Kidney capillary endothelial cell (primary cell): ENCODE data around the gene LAIR1.
"Not testable (repeated sequence)": the region's sequence is repeated elsewhere in the genome, so short reads cannot be mapped to it uniquely, and the experiment has no call there.

Experiments
- DNase-seq: peaks from one replicate; pipeline ENCODE4 v3.0.0-alpha.2; 2018; ENCODE audit warnings: low spot score

Gene LAIR1

DNA sequence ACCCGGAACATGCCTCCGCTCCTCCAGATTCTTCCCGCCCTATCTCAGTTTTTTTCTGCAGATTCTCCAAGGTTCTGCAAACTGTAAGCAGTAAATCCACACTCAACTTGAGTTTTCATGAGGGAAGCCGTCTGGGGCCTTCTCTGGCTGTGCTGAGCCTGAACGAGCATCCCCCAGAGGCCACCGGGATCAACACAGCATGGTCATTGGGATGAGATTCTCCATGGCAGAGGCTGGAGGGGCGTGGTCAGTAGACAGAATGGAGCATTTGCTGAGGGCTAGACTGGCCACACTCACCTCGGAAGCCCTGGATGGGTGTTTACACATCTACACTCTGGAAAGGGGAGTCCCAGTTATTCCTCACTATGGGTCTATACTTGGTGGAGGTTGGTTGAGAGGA lies 23.4 kb downstream of the LAIR1 start:
- no peak for DNase-seq

DNA sequence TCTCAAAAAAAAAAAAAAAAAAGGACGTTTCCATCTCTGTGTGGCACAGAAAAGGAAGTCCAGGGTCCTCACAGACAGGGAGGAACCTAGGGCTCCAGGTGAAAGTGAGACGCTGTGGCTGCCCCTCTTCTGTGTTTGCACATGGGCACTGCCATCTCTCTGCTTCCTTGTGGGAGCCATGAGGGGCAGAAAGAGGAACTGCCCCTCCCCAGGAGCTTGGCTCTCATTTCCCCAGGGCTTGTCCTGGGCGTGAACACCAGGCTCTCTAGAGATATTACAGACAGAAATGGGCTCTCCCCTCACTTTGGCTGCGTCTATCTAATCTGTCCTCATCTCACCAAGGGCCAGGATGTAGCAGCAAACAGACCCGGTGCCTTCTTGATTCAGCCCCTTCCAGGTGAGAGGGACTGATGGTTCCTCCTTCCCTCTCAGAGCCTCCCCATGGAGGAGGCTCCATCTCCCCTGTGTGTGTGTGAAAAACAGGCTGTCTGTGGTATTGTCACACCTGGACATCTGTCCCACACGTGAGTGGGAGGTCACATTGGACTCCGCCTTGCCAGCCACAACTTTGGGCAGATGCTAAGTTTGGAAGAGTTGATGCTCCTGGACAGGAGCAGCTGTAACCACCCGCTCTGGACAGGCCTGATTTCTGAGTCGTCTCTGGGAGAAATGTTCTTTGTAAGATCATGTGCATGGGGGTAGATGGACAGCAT lies 24.9 kb downstream of the LAIR1 start:
- no peak for DNase-seq

DNA sequence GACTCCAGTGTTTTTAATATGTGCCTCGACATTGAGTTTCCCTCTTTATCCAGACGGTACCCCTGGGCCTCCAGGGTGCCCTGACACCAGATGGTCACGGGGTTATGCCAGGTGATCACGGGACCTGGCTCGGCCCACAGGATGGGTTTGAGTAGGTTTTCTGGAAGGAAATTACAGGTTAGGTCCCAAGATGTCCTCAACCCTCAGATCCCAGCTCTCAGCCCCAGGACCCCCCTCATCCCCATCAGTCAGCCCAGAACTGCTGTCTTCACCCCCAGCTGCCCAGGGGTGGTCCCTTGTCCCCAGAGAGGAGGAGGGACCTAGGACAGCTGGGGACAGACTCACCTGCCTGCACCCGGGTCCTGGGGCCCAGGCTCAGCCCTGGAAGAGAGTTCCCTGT lies 26.2 kb downstream of the LAIR1 start:
- DNase-seq = no peak

DNA sequence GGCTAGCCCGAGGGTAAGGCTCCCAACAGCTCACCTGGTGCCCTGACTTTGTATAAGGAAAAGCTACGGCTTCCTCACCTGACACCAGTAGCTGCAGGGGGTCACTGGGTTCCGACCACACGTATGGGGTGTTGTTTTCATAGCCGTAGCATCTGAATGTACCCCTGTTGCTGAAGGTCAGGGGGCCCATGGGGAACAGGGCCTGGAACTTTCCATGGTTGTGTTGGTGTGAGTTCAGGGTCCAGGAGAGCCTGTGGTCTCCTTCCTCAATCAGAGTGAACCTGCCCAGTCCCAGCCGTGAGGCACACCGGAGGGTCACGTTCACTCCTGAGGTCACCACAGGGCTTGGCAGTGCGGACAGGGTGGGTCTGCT lies 26.9 kb downstream of the LAIR1 start:
- DNase-seq = no peak

DNA sequence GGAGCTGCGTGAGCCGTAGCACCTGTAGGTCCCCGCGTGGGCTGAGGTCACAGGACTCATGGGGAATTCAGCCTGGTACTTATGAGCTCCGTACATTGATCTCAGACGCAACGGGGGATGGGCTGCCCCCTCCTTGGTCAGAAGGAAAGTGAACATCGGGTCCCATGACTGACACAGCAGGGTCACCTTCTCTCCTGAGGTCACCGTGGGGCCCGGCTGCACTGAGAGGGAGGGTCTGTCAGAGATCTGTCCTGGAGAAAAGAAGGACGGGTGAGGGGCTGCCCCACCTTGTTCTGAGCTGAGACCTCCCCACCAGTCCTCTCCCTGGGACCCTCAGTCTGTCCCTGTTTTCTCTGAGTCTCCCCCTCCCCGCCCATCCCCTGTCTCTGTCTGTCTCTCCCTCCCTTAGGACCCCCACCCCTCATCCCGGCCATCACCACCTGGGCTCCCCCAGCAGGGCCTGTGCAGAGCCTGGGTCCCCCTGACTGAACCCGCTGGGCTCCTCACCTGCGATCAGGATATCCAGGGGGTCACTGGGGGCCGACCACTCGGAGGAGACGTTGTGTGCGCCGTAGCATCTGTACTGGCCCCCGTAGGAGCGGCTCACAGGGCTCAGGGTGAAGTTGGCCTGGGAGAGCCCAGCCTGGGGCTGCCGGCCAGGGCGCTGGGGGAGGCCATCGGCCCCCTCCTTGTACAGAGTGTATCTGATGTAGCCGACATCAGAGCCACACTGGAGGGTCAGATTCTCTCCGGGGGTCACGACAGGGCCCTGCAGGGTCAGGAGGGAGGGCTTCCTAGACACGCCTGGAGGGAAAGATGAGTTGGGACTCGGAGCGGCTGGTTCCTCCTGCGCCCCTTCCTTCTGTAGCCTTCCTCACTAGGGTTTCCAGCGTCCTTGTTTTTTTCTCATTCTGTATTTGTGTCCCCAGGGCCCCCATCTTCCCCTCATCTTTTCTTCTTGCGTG lies 27.6 kb downstream of the LAIR1 start:
- DNase-seq = no peak

DNA sequence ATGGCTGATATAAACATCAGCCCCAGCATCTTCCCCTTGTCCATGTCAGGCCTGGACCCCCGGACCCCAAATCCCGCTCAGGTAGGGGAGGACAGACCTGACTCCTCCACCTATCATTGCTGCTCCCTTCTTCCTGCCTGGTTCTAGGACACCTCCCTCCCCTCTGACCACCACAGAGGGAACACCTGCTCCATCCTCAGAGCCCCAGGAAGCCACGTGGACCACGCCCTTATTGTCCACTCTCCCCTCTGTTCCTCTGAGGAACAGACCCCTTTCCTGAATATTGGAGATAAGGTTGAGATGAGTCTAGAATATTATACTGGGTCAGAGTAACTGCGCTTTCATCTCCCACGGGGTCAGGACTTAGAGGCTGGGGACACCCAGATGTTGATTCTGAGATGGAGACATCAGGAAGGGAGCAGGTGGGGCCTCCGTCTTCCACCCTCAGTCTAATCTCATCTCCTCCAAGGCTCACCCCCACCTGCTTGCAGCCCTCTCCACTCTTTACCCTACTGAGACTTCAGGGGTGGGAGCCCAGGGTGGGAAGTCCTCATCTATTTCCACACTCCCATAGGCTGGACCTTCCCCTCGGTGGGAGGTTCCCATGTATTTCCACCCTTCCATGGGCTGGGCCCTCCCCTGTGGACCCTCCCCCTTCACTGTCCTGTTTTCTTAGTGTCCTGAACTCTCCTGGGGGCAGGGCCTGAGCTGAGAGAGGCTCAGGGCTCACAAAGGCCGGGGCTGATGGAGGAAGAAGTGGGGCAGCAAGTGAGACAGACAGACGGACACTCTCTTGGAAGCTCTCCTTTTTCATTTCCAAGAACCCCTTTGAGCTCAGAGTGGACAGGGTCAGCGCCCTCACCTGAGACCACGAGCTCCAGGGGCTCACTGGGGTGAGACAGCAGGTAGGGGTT lies 28.5 kb downstream of the LAIR1 start:
- no peak for DNase-seq

DNA sequence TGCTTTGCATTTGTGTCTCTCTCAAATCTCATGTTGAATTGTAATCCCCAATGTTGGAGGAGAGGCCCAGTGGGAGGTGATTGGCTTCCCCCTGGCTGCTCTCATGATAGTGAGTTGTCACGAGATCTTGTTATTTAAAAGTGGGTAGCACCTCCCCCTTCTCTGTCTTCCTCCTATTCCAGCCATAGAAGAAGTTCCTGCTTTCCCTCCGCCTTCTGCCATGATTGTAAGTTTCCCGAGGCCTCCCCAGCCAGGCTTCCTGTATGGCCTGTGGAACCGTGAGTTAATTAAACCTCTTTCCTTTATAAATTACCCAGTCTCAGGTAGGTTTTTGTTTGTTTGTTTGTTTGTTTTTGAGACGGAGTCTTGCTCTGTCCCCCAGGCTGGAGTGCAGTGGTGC lies 29.6 kb downstream of the LAIR1 start:
- DNase-seq = no peak

DNA sequence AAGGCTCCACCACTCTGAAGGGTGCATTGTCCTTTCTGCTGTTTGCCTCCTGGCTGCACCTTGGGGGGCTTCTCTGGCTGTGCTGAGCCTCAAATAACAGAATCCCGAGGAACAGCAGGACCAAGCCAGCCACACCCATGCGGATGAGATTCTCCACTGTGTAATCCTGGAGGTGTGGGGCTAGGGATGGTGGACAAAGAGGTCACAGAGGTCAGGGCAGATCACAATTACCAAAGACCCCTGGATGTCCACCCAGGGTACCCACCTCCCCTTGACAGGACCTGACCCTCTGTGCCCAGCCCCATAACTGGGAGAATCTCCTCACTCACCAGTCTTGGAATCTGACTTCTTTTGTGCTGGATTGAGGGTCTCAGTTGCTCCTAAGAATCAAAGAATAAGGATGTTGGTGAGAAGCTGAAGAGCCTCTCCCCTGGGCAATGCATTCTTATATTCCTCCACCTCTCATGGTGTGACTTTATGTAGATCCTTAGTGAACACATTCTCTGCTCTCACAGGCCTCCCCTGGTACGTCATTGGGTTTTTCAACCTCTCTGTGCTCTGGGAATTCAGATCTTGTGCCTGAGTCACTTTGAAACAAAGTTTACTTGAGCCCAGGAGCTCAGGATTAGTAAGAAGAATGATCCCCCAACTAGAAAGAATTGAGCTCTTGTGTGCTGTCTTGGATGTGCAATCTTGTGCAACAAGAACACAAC lies 31.0 kb downstream of the LAIR1 start:
- no peak for DNase-seq

DNA sequence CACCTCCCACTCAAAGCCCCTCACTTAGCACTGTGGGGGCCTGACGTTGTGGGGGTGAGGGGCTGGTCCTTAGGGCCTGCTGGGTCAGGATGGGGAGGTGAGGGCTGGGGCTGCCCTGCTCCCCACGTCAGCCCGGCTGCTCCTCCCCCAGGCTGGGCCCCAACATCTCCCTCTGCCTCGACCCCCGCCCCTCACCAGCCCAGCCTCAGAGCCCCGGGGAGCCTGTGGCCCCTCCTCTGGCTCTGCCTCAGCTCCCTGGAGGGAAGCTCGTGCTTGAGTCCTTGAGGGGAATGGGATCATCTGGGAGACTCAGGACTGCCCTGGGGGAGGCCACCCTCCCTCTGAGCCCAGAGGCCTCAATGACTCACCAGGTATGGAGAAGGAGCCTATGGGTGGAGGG lies 32.6 kb downstream of the LAIR1 start:
- DNase-seq = no peak

DNA sequence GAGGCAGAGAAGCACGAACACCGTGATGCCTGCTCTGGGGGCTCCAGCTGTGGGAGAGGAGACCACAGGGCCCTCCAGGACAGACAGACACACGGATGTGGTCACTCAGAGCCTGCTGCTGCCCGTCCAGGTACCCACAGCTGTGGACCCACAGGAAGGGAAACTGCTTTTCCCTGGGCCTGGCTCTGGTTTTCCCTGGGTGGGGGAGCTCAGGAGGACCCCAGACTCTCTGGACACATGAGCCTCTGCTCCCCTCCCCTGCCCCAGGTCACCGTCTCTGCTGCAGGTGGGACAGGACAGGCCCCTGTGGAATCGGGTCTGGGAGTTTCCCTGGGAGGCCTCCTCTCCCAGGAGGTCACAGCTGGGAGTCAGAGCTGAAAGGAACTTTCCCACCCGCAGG lies 33.1 kb downstream of the LAIR1 start:
- DNase-seq = no peak

DNA sequence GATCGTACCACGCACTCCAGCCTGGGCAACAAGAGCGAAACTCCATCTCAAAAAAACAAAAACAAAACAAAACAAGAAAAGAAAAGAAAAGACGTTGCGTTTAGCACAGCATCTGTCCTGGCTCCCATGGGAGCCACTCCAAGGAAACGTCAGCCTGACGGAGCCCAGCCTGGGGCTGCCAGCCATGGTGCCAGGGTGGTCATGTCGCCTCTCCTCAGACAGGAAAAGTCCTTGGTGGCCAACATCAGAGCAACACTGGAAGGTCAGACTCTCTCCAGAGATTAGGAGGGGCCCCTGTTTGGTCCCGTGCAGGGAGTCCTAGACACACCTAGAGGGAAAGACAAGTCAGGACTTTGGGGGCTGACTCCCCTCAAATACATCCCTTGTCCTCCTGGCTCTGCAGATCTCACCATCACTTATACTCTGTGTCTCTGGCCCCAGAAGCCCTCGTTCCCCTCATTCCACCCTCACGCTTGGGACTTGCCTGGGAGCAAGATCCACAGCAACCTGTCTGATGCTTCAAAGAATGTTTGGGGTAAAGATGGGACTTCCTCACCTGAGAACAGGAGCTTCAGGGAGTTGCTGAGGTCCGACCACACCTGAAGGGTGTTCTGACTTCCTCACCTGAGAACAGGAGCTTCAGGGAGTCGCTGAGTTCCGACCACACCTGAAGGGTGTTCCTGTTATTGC lies 35.1 kb downstream of the LAIR1 start:
- no peak for DNase-seq

DNA sequence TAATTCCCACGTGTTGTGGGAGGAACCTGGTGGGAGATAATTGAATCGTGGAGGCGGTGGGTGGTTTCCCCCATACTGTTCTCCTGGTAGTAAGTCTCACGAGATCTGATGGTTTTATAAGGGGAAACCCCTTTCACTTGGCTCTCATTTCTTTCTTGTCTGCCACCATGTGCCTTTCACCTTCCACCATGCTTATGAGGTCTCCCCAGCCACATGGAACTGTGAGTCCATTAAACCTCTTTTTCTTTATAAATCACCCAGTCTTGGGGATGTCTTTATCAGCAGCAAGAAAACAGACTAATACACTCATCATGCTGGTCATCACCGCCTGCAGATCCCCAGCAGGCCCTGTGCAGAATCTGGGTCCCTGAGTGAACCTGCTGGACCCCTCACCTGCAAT lies 36.0 kb downstream of the LAIR1 start:
- not testable (repeated sequence) for DNase-seq

DNA sequence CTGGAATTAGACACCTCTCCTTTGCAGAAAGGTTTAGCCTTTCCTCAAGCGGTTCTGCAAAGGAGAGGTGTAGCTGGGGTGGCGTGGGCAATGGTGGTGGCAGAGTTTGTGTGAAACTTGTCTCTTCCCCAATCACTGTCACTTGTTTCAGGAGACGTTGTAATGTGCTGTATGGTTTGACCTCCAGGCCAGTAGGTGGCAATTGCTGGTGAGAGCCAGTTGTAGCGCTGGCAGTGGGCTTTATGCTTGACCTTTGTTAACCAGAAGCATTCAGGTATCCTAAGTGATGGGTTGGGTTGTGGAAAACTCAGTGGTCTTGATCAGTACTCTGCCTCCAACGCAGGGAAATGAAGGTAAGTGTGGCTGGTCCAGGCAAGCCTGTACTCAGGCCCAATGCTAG lies 39.1 kb downstream of the LAIR1 start:
- no peak for DNase-seq

DNA sequence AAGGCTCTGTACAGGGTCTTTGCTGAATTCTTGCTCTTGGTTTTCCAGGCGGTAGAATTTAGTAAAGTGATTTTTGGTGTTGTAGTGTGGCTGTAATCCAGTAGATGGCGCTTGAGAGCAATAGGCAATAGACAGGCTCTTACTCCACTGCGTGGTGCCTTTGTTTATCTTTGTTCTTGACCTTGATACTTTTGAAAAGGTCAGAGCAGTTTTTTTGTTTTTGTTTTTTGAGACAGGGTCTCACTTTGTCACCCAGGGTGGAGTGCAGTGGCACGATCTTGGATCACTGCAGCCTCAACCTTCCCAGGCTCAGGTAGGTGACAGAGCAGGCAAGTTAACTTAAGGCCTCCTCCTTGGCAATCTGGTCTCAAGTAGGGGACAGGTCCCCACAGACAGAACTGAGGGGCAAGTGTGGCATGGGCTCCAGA lies 39.5 kb downstream of the LAIR1 start:
- DNase-seq = peak; percentile 36

DNA sequence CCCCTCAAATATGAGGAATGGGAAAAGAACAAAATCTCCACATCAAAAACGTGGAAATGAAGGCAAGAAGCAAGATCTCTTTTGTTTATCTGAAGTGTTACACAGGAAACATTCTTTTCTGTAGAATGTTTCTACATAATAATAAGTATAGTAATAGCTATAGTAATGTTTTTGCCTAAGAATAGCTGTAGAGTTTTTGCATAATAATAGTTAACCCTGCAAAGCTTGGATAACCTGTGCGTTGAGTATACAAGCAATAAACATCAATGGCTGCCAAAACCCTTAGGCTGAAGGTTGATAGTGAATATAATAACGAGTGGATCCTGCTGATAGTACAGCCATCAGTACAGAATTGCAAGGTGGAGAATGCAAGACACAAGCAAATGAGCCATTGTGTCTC lies 40.7 kb downstream of the LAIR1 start:
- no peak for DNase-seq

DNA sequence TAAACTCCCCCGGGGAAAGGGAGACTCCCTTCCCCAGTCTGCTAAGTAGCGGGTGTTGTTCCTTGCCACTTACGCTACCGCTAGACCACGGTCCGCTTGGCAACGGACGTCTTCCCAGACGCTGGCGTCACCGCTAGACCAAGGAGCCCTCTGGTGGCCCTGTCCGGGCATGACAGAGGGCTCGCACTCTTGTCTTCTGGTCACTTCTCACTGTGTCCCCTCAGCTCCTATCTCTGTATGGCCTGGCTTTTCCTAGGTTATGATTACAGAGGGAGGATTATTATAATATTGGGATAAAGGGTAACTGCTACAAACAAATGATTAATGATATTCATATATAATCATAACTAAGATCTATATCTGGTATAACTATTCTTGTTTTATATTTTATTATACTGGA lies 41.8 kb downstream of the LAIR1 start:
- DNase-seq = not testable (repeated sequence)

DNA sequence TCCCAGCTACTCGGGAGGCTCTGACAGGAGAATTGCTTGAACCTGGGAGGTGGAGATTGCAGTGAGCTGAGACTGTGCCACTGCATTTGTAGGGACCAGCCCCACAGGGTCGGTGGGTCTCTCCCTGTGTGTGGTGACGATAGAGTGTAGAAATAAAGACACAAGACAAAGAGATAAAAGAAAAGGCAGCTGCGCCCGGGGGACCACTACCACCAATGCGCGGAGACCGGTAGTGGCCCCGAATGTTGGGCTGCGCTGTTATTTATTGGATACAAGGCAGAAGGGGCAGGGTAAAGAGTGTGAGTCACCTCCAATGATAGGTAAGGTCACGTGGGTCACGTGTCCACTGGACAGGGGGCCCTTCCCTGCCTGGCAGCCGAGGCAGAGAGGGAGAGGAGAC lies 42.4 kb downstream of the LAIR1 start:
- DNase-seq = not testable (repeated sequence)

DNA sequence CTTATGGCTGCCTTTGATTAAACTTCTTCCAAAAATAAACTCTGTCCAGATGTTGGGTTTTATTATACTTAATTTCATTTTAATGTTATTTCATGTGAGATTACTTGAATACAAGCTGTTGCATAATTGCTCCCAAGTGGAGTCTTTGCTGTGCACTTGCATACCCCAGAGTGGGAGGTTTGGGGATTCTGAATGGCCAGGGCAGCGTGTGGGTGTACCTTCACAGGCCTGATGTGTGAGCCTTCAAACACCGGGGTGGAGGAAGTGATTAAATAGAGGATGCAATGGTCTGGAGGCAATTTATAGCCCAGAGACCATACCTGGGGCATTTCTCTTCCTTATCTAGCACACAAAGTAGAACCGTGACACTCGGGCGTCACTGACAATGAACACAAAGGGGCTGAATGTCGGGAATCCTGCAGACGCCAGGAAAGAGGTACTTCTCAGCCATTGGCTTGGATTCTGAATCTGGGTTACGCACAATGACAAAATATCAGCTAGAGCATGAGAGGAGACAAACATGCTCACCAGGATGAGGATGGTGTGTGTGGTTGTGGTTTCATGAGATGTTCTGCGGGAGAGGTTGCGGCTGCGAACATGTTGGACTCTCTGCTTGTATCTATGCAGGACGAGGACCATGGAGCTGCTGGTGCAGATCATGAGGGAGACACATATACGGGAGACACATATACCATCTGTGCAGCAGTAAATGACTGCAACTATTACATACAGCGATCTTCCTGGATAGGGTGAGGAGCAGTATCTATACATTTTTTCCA lies 44.6 kb downstream of the LAIR1 start:
- DNase-seq = no peak

DNA sequence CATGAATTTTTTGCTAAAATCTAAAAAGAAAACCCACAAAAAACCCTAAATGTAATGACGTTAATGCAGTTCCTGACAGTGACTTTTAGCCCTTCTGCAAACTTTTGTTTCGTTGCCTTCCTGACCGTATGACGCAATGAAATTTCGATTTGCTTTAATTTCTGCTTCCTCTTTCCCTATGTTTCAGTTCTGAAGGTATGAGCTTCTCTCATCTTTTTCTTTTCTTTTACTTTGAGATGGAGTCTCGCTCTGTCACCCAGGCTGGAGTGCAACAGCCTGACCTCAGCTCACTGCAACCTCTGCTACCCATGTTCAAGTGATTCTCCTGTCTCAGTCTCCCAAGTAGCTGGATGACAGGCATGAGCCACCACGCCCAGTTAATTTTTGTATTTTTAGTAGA lies 45.7 kb downstream of the LAIR1 start:
- DNase-seq = no peak

DNA sequence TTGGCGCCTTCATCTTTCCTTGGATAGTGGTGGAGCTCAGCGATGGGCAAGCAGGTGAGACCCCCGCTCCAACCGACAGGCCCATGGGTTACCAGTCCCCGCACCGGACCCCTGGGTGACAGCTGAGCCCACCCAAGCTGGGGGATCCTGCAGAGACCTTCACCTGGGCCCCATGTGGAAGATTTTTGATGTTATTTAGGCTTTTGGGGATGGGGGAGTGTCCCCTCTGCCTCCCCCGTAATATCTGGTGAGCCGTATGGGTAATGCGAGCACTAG lies 46.8 kb downstream of the LAIR1 start:
- no peak for DNase-seq
